HepG2 (cell line): Measurements from ENCODE around the gene U2AF1L4. TPM values are rescaled to one million over a fixed set of nuclear protein-coding genes. Genes with fewer than 3 reads are reported as not detected.

Experiments
- AGO2 ChIP-seq: fragments of 200-400 bp; formaldehyde crosslinking; optimal IDR thresholded peaks from 2 replicates; pipeline ENCODE3; 2017; ENCODE audit warnings: mild to moderate bottlenecking, low read depth, low read length, moderate library complexity
- ATF7-NPFF ChIP-seq: sonication (generic); formaldehyde crosslinking; IDR thresholded peaks from 2 replicates; pipeline ENCODE4 v1.8.1; 2023; ENCODE audit warnings: mild to moderate bottlenecking, low read depth, missing genetic modification reagents, moderate library complexity
- ESRRA ChIP-seq: sonication (generic); formaldehyde crosslinking; IDR thresholded peaks from 2 replicates; pipeline ENCODE4 v1.5.1; 2020; ENCODE audit warnings: mild to moderate bottlenecking, low read depth, missing genetic modification reagents
- ETV5 ChIP-seq: IDR thresholded peaks from 2 replicates; pipeline ENCODE4 v1.6.1; 2018; ENCODE audit warnings: missing biosample characterization, missing genetic modification reagents, inconsistent platforms, borderline replicate concordance
- GZF1 ChIP-seq: sonication (generic); formaldehyde crosslinking; IDR thresholded peaks from 2 replicates; pipeline ENCODE4 v1.5.1; 2020; ENCODE audit warnings: mild to moderate bottlenecking, missing genetic modification reagents
- HNRNPK ChIP-seq: fragments of 200-400 bp; formaldehyde crosslinking; IDR thresholded peaks from 2 replicates; pipeline ENCODE4 v1.6.1; 2018; ENCODE audit warnings: low read length, low read depth, moderate library complexity, mild to moderate bottlenecking; ENCODE audit not compliant: poor library complexity, severe bottlenecking
- MIER2 ChIP-seq: IDR thresholded peaks from 2 replicates; pipeline ENCODE4 v1.6.1; 2016; ENCODE audit warnings: missing biosample characterization, missing genetic modification reagents
- NFKB2 ChIP-seq: sonication (generic); formaldehyde crosslinking; IDR thresholded peaks from 2 replicates; pipeline ENCODE4 v1.4.0; 2020; ENCODE audit warnings: missing genetic modification reagents, borderline replicate concordance
- PHB2 ChIP-seq: fragments of 450-650 bp; IDR thresholded peaks from 2 replicates; pipeline ENCODE4 v1.6.1; 2018; ENCODE audit not compliant: partially characterized antibody
- PPARG ChIP-seq: conservative IDR thresholded peaks from 2 replicates; pipeline ENCODE4 v1.6.1; 2016; ENCODE audit warnings: missing biosample characterization, missing genetic modification reagents
- RFXAP ChIP-seq: sonication (generic); formaldehyde crosslinking; IDR thresholded peaks from 2 replicates; pipeline ENCODE4 v1.4.0; 2020; ENCODE audit warnings: missing genetic modification reagents, borderline replicate concordance
- SCMH1 ChIP-seq: sonication (generic); formaldehyde crosslinking; IDR thresholded peaks from 2 replicates; pipeline ENCODE4 v1.9.0; 2021; ENCODE audit warnings: missing genetic modification reagents, mild to moderate bottlenecking, borderline replicate concordance
- SIN3A ChIP-seq: IDR thresholded peaks from 2 replicates; pipeline ENCODE4 v1.6.1; 2011; ENCODE audit warnings: low read depth, mild to moderate bottlenecking, control low read depth, low read length, borderline replicate concordance
- SMAD3 ChIP-seq: sonication (generic); formaldehyde crosslinking; IDR thresholded peaks from 2 replicates; pipeline ENCODE4 v1.4.0; 2020; ENCODE audit warnings: missing genetic modification reagents
- THYN1 ChIP-seq: sonication (generic); formaldehyde crosslinking; IDR thresholded peaks from 2 replicates; pipeline ENCODE4 v1.8.1; 2023; ENCODE audit warnings: low read depth, mild to moderate bottlenecking, moderate library complexity, missing genetic modification reagents, borderline replicate concordance
- WIZ ChIP-seq: sonication (generic); formaldehyde crosslinking; IDR thresholded peaks from 2 replicates; pipeline ENCODE4 v1.5.1; 2020; ENCODE audit warnings: mild to moderate bottlenecking, missing genetic modification reagents
- ZNF10 ChIP-seq: sonication (generic); formaldehyde crosslinking; IDR thresholded peaks from 2 replicates; pipeline ENCODE4 v1.4.0; 2020; ENCODE audit warnings: mild to moderate bottlenecking, low read depth, missing genetic modification reagents, borderline replicate concordance
- ZNF274 ChIP-seq: sonication (generic); formaldehyde crosslinking; IDR thresholded peaks from 2 replicates; pipeline ENCODE4 v1.5.1; 2020; ENCODE audit warnings: mild to moderate bottlenecking, missing genetic modification reagents
- ZNF619 ChIP-seq: sonication (generic); formaldehyde crosslinking; IDR thresholded peaks from 2 replicates; pipeline ENCODE4 v1.4.0; 2020; ENCODE audit warnings: mild to moderate bottlenecking, missing genetic modification reagents
- polyA plus RNA-seq, 8 experiments: library from polyadenylated mRNA; depleted of rRNA in 3 of 8; stranded (reverse) in 7 of 8; unstranded in 1 of 8; fragments of >200 nt; fragmentation: Illumina TruSeq in 4 of 8; extraction: Trizol in 4 of 8; gene quantifications; 2 replicates each; pipeline versions ENCODE4 v1.2.1 to v1.2.3, GENCODE V29; 2011 to 2016; ENCODE audit warnings: low read depth in 4 of 8, missing spikeins in 1 of 8, mixed read lengths in 1 of 8; ENCODE audit not compliant: insufficient read depth in 1 of 8
- total RNA-seq, 5 experiments: library from RNA; depleted of rRNA; stranded (reverse); fragments of >200 nt; fragmentation: Illumina TruSeq; extraction: Trizol; gene quantifications; 2 replicates each; pipeline ENCODE4 v1.2.3, GENCODE V29; 2016; ENCODE audit warnings: low read depth in 1 of 5
- TF ChIP-seq, protein P1 (sequence below), 2 experiments: sonication (generic) in 1 of 2; formaldehyde crosslinking in 1 of 2; IDR thresholded peaks; 2 replicates each; pipeline versions ENCODE4 v1.5.1 to v1.6.1; 2011 to 2020; ENCODE audit warnings: borderline replicate concordance in 1 of 2, low read depth in 1 of 2, low read length in 1 of 2, mild to moderate bottlenecking in 1 of 2, missing genetic modification reagents in 1 of 2, moderate library complexity in 1 of 2
- TF ChIP-seq, protein P2 (sequence below): sonication (generic); formaldehyde crosslinking; IDR thresholded peaks from 2 replicates; pipeline ENCODE4; 2020; ENCODE audit warnings: missing genetic modification reagents, mild to moderate bottlenecking, borderline replicate concordance
- TF ChIP-seq, protein P3 (sequence below): sonication (generic); formaldehyde crosslinking; IDR thresholded peaks from 2 replicates; pipeline ENCODE4 v1.4.0; 2020; ENCODE audit warnings: mild to moderate bottlenecking, missing genetic modification reagents

U2AF1L4 gene
- total and polyA plus RNA-seq, 2 of the 13 experiments (the other 11 are each of a cell fraction or from before 2014, with no cell fraction given): 7.9 to 15.4 TPM

- TF ChIP-seq ESRRA (0 out of 2 replicates have a peak, but pooled peaks have one; percentile 49), SMAD3 (CRISPR knock-in tag) (no peak), ETV5 (CRISPR knock-in tag) (no peak), PPARG (CRISPR knock-in tag) (0 out of 2 replicates have a peak, but pooled peaks have one; percentile 13), THYN1 (CRISPR knock-in tag) (no peak), WIZ (CRISPR knock-in tag) (no peak), GZF1 (CRISPR knock-in tag) (no peak), ZNF274 (CRISPR knock-in tag) (no peak), ZNF619 (no peak), PHB2 (no peak), NFKB2 (no peak; the same call in 1 of the 2 replicates), RFXAP (no peak), AGO2 (no peak), HNRNPK (no peak), ATF7-NPFF (CRISPR knock-in tag) (no peak), SCMH1 (CRISPR knock-in tag) (no peak), SIN3A (no peak), MIER2 (CRISPR knock-in tag) (no peak), ZNF10 (CRISPR knock-in tag) (no peak)
- TF ChIP-seq, protein P1, sequence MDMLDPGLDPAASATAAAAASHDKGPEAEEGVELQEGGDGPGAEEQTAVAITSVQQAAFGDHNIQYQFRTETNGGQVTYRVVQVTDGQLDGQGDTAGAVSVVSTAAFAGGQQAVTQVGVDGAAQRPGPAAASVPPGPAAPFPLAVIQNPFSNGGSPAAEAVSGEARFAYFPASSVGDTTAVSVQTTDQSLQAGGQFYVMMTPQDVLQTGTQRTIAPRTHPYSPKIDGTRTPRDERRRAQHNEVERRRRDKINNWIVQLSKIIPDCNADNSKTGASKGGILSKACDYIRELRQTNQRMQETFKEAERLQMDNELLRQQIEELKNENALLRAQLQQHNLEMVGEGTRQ (IDR thresholded peaks at IDR 0.05; ENCODE audit: low read depth, low read length): no peak
- TF ChIP-seq, protein P1 (CRISPR knock-in tag; IDR thresholded peaks at IDR 0.05; ENCODE audit: borderline replicate concordance): no peak
- TF ChIP-seq, protein P2, sequence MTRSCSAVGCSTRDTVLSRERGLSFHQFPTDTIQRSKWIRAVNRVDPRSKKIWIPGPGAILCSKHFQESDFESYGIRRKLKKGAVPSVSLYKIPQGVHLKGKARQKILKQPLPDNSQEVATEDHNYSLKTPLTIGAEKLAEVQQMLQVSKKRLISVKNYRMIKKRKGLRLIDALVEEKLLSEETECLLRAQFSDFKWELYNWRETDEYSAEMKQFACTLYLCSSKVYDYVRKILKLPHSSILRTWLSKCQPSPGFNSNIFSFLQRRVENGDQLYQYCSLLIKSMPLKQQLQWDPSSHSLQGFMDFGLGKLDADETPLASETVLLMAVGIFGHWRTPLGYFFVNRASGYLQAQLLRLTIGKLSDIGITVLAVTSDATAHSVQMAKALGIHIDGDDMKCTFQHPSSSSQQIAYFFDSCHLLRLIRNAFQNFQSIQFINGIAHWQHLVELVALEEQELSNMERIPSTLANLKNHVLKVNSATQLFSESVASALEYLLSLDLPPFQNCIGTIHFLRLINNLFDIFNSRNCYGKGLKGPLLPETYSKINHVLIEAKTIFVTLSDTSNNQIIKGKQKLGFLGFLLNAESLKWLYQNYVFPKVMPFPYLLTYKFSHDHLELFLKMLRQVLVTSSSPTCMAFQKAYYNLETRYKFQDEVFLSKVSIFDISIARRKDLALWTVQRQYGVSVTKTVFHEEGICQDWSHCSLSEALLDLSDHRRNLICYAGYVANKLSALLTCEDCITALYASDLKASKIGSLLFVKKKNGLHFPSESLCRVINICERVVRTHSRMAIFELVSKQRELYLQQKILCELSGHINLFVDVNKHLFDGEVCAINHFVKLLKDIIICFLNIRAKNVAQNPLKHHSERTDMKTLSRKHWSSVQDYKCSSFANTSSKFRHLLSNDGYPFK (CRISPR knock-in tag): no peak
- TF ChIP-seq, protein P3, sequence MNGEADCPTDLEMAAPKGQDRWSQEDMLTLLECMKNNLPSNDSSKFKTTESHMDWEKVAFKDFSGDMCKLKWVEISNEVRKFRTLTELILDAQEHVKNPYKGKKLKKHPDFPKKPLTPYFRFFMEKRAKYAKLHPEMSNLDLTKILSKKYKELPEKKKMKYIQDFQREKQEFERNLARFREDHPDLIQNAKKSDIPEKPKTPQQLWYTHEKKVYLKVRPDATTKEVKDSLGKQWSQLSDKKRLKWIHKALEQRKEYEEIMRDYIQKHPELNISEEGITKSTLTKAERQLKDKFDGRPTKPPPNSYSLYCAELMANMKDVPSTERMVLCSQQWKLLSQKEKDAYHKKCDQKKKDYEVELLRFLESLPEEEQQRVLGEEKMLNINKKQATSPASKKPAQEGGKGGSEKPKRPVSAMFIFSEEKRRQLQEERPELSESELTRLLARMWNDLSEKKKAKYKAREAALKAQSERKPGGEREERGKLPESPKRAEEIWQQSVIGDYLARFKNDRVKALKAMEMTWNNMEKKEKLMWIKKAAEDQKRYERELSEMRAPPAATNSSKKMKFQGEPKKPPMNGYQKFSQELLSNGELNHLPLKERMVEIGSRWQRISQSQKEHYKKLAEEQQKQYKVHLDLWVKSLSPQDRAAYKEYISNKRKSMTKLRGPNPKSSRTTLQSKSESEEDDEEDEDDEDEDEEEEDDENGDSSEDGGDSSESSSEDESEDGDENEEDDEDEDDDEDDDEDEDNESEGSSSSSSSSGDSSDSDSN (CRISPR knock-in tag): peak; percentile 62
Observed at GRCh38 chr19:35767288-35768081, 22.3 kb upstream of the U2AF1L4 start (continued).
